Lung (tissue), 12 donors: ENCODE measurements around the gene CDK14. TPM values are rescaled to one million over a fixed set of nuclear protein-coding genes. Genes with fewer than 3 reads are reported as not detected.

Experiments used
- ATAC-seq: fragments of 200-7000 bp; cut with Tn5 transposase; one replicate; pipeline ENCODE4 v1.9.1; 2020; ENCODE audit warnings: moderate number of reproducible peaks; ENCODE audit not compliant: insufficient read depth, low FRiP score
- DNase-seq, 3 donors: peaks; one replicate each; pipeline ENCODE4 v3.0.0-alpha.2; 2013 to 2017
- H3K27ac ChIP-seq, 2 donors: one replicate each; pipeline ENCODE4 v1.5.1; 2013; ENCODE audit warnings: mild to moderate bottlenecking in 2 of 2, moderate library complexity in 2 of 2, control low read depth in 1 of 2, inconsistent platforms in 1 of 2, low read depth in 1 of 2, low read length in 1 of 2
- H3K27me3 ChIP-seq, 3 donors: one replicate each; pipeline ENCODE4 v1.5.1; 2013; ENCODE audit warnings: low read length in 2 of 3; ENCODE audit not compliant: control insufficient read depth in 3 of 3, insufficient read depth in 3 of 3
- H3K36me3 ChIP-seq, 4 donors: one replicate each; pipeline ENCODE4 v1.5.1; 2013; ENCODE audit warnings: low read length in 4 of 4, mild to moderate bottlenecking in 1 of 4, moderate library complexity in 1 of 4; ENCODE audit not compliant: control insufficient read depth in 4 of 4, insufficient read depth in 4 of 4
- H3K4me1 ChIP-seq, 5 donors: one replicate each; pipeline ENCODE4 v1.5.1; 2013; ENCODE audit warnings: low read length in 5 of 5, mild to moderate bottlenecking in 2 of 5, moderate library complexity in 1 of 5; ENCODE audit not compliant: control insufficient read depth in 5 of 5, insufficient read depth in 5 of 5
- H3K4me3 ChIP-seq: one replicate; pipeline ENCODE4 v1.5.1; 2013; ENCODE audit warnings: mild to moderate bottlenecking, control low read depth, moderate library complexity
- H3K9ac ChIP-seq, 2 donors: one replicate each; pipeline ENCODE4 v1.5.1; 2013; ENCODE audit warnings: low read length in 2 of 2, control low read depth in 1 of 2; ENCODE audit not compliant: insufficient read depth in 1 of 2
- H3K9me3 ChIP-seq, 4 donors: one replicate each; pipeline ENCODE4 v1.5.1; 2013; ENCODE audit warnings: low read length in 3 of 4, mild to moderate bottlenecking in 1 of 4, moderate library complexity in 1 of 4; ENCODE audit not compliant: control insufficient read depth in 4 of 4, insufficient read depth in 3 of 4
- WGBS, 2 donors: extraction: QIAGEN DNeasy Blood & Tissue Kit; methylation state at CpG; one replicate each; pipeline ENCODE4 v1.1.7; 2013; 5-methylcytosine and 5-hydroxymethylcytosine counted together
- polyA plus RNA-seq, 2 donors: library from polyadenylated mRNA; stranded (reverse); fragments of 200-250 nt; gene quantifications; one replicate each; pipeline ENCODE4 v1.2.1, GENCODE V29; 2013
- total RNA-seq, 2 donors: library from RNA; depleted of rRNA in 1 of 2; stranded (reverse); fragments of >200 nt in 1 of 2; gene quantifications; one replicate each; pipeline ENCODE4 v1.2.1, GENCODE V29; 2014 to 2021
- TF ChIP-seq, protein P1 (sequence below): IDR thresholded peaks from 2 replicates; pipeline ENCODE4 v1.5.1; 2012; ENCODE audit warnings: mild to moderate bottlenecking; ENCODE audit errors: control extremely low read depth, extremely low read depth
- donor health status: control.
- donor health status: control.
- donor health status: Bipolar disorder and iron deficiency.
- donor health status: healthy.
- donor health status: DM: yes; HTN: yes; CAD: no.

The CDK14 gene
- total and polyA plus RNA-seq, 4 donors: 4.3 to 117 (median 18.9) TPM

DNA sequence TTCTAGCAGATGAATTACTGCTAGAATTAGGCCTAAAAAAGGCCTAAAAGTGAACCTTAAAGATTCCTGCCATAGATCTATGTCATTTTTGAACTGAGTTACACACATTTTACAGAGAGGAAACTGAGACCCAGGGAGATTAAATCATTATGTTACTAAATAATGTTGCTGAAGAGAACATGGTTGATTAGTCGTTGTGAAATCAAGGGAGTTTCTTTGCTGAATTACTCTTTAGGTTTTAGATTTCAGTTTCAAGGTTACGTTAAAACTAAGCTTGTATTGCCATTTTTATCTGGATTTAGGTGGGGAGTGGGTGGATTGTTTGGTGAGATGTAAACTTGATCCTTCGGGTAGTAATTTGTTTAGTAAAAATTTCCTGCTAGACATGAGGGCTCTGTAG is 21.3 kb downstream of the CDK14 start:
- DNase-seq (no peak), ATAC-seq (no peak)
- no peaks in the 10 kb centered on the region for H3K9me3 ChIP-seq
- TF ChIP-seq, protein P1, sequence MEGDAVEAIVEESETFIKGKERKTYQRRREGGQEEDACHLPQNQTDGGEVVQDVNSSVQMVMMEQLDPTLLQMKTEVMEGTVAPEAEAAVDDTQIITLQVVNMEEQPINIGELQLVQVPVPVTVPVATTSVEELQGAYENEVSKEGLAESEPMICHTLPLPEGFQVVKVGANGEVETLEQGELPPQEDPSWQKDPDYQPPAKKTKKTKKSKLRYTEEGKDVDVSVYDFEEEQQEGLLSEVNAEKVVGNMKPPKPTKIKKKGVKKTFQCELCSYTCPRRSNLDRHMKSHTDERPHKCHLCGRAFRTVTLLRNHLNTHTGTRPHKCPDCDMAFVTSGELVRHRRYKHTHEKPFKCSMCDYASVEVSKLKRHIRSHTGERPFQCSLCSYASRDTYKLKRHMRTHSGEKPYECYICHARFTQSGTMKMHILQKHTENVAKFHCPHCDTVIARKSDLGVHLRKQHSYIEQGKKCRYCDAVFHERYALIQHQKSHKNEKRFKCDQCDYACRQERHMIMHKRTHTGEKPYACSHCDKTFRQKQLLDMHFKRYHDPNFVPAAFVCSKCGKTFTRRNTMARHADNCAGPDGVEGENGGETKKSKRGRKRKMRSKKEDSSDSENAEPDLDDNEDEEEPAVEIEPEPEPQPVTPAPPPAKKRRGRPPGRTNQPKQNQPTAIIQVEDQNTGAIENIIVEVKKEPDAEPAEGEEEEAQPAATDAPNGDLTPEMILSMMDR: no peak
- no peak overlapping the region for H3K4me3 ChIP-seq
- H3K4me1 ChIP-seq: peaks cover 6 to 21% (median 12%) of the 10 kb centered on the region in 5 donors
- no peaks in the 10 kb centered on the region for H3K27me3 ChIP-seq
- H3K9ac ChIP-seq: no peak overlapping the region
- WGBS, 2 donors: 64 to 70% methylated on average over 3 of the region's 3 CpGs
- no peaks in the 10 kb centered on the region for H3K36me3 ChIP-seq
- no peak overlapping the region for H3K27ac ChIP-seq

- DNase-seq (peak in 2 of 3 donors; percentile 43 to 54), ATAC-seq (no peak)
- H3K4me3 ChIP-seq: no peak overlapping the region
- H3K9me3 ChIP-seq: no peaks in the 10 kb centered on the region
- peaks cover 6 to 27% (median 15%) of the 10 kb centered on the region in 5 donors for H3K4me1 ChIP-seq
- TF ChIP-seq, protein P1: no peak
- H3K36me3 ChIP-seq: no peaks in the 10 kb centered on the region
- no peaks in the 10 kb centered on the region for H3K27me3 ChIP-seq
- no peak overlapping the region for H3K27ac ChIP-seq
- whole genome bisulfite sequencing, 2 donors: 43 to 66% methylated on average over 4 of the region's 4 CpGs
- no peak overlapping the region for H3K9ac ChIP-seq
Measured at GRCh38 chr7:90618876-90619275, 22.8 kb downstream of the CDK14 start.

- H3K4me1 ChIP-seq: peaks cover 10 to 51% (median 26%) of the 10 kb centered on the region in 5 donors
- no peak overlapping the region for H3K27ac ChIP-seq
- no peak overlapping the region for H3K9ac ChIP-seq
- TF ChIP-seq, protein P1: no peak
- H3K4me3 ChIP-seq: no peak overlapping the region
- no peak for DNase-seq
- no peaks in the 10 kb centered on the region for H3K36me3 ChIP-seq
- no peaks in the 10 kb centered on the region for H3K27me3 ChIP-seq
- ATAC-seq: no peak
- no peaks in the 10 kb centered on the region for H3K9me3 ChIP-seq
- 36 to 49% methylated on average over 2 of the region's 2 CpGs for WGBS, 2 donors
Measured at GRCh38 chr7:90621125-90621746, 25.1 kb downstream of the CDK14 start.

- peak overlapping the region in 1 of 2 donors; percentile 40 for H3K27ac ChIP-seq
- no peak for ATAC-seq
Measured at GRCh38 chr7:90621747-90622140, 25.6 kb downstream of the CDK14 start.

More at GRCh38 chr7:90621747-90622140, 25.6 kb downstream of the CDK14 start:
- Histone ChIP-seq H3K27me3 (no peaks in the 10 kb centered on the region), H3K4me1 (peaks cover 10 to 52% (median 26%) of the 10 kb centered on the region in 5 donors), H3K9ac (no peak overlapping the region), H3K36me3 (no peaks in the 10 kb centered on the region), H3K9me3 (no peaks in the 10 kb centered on the region), H3K4me3 (no peak overlapping the region)
- WGBS, 2 donors: 23 to 34% methylated on average over 4 of the region's 4 CpGs
- TF ChIP-seq, protein P1: no peak
- DNase-seq: peak in 1 of 3 donors; percentile 31
